Left ventricle myocardium inferior (tissue), 1 donor: ENCODE results near the gene FAM184A. TPM values are rescaled to one million over a fixed set of nuclear protein-coding genes. Genes with fewer than 3 reads are reported as not detected.

ENCODE experiments used
- DNase-seq: peaks from one replicate; pipeline ENCODE4 v3.0.0-alpha.2; 2020
- H3K27ac ChIP-seq: fragments of 200-600 bp; replicated peaks from 2 replicates; pipeline ENCODE4 v1.8.0; 2021
- H3K27me3 ChIP-seq: fragments of 200-600 bp; 2 replicates; pipeline ENCODE4 v1.8.0; 2021; ENCODE audit warnings: low read depth
- H3K36me3 ChIP-seq: fragments of 200-600 bp; 2 replicates; pipeline ENCODE4 v1.8.0; 2021
- H3K4me1 ChIP-seq: fragments of 200-600 bp; 2 replicates; pipeline ENCODE4 v1.8.0; 2021
- H3K4me3 ChIP-seq: fragments of 200-600 bp; 2 replicates; pipeline ENCODE4 v1.8.0; 2021; ENCODE audit warnings: mild to moderate bottlenecking, moderate library complexity
- H3K9me3 ChIP-seq: fragments of 200-600 bp; replicated peaks from 2 replicates; pipeline ENCODE4 v1.8.0; 2021
- CTCF ChIP-seq: fragments of 200-600 bp; IDR thresholded peaks from 2 replicates; pipeline ENCODE4 v1.8.0; 2021; ENCODE audit warnings: antibody characterized with exemption, mild to moderate bottlenecking, borderline replicate concordance
- intact Hi-C: fragments of 100-400 bp; cut with micrococcal nuclease; formaldehyde crosslinking; loops from one replicate; pipeline ENCODE4 v1.11.0; 2022
- total RNA-seq: library from RNA; stranded (reverse); fragmentation: NEBNext Ultra II Directional; extraction: Animal tissue kit (Norgen Biotek cat#: 25700); gene quantifications from one replicate; pipeline ENCODE4 v1.2.1, GENCODE V29; 2021
- donor health status: DM: no; HTN: yes; CAD: no; lungs with severe emphysema.

Gene FAM184A
- total RNA-seq, 1 donor from 2014 or later: 0.93 TPM

- H3K9me3 ChIP-seq: no peaks in the 10 kb centered on the region
- intact Hi-C loops: no loop called here
Observed at GRCh38 chr6:119071576-119071975, 6.9 kb downstream of the FAM184A start.

DNA sequence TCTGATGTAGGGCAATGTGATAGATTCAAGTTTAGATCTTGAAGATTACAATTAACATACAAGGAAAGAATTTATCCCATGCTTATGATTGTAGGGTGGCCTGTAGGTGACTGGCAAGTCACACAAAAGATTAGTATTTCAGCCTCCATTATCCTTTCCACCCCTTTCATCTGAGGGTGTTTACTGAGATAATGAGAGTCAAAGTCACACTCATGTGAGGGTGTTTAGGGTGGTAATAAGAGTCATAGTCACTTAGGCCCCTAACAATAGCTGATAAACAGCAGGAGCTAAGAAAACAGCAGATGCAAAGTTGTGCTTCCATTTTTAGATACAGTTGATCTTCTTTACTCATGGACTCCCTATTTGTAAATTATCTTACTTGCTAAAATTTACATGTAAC, 11.4 kb downstream of the FAM184A start:
- H3K9me3 ChIP-seq: no peaks in the 10 kb centered on the region
- no peak overlapping the region for H3K27ac ChIP-seq
- intact Hi-C loops: no loop called here
- H3K4me3 ChIP-seq: no peak overlapping the region
- H3K27me3 ChIP-seq: no peaks in the 10 kb centered on the region
- no peak for TF ChIP-seq CTCF
- DNase-seq: no peak
- no peaks in the 10 kb centered on the region for H3K36me3 ChIP-seq
- H3K4me1 ChIP-seq: no peaks in the 10 kb centered on the region

More at GRCh38 chr6:119071576-119071975, 6.9 kb downstream of the FAM184A start:
- Histone ChIP-seq H3K27ac (no peak overlapping the region), H3K36me3 (no peaks in the 10 kb centered on the region), H3K27me3 (no peaks in the 10 kb centered on the region), H3K4me1 (no peaks in the 10 kb centered on the region), H3K4me3 (no peak overlapping the region)
- TF ChIP-seq CTCF: no peak
- no peak for DNase-seq

DNA sequence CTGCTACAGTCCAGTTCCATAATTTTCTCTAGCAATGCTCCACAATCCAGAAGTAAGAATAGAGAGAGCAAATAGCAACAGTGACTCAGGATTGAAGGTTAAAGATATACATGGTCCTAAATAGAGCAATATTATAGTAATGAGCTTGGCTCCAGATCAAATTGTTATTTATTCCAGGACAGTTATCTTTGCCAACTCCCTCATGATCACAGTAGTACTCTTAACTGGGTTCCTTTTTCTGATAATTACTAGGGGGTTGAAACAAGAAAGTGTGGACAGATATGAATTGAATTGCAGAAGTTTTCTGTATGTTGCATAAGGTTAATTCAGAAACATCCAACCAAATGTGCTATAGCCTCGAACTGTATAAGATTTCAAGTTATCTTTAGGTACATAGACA, 11.9 kb downstream of the FAM184A start:
- intact Hi-C loops: no loop called here
- H3K27ac ChIP-seq: no peak overlapping the region
- no peak for DNase-seq
- no peak for TF ChIP-seq CTCF
- H3K4me1 ChIP-seq: no peaks in the 10 kb centered on the region
- H3K36me3 ChIP-seq: no peaks in the 10 kb centered on the region
- no peak overlapping the region for H3K4me3 ChIP-seq
- H3K9me3 ChIP-seq: no peaks in the 10 kb centered on the region
- H3K27me3 ChIP-seq: no peaks in the 10 kb centered on the region

DNA sequence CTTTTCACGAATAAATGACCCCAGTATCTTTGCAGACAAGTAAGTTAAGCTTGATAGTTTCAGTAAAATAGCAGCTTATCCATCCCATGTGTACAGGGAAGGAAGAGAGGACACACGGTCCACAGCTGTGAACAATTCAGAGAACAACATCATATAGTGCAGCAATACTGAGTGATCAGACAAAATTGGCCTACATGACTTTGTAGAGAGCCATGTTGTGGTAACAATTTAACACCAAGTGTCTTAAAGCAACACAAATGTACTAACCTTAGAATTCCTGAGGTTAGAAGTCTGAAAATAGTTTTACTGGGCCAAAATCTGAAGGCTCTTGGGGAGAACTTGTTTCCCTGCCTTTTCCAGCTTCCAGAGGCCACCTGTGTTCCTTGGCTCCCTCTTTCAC, 12.5 kb downstream of the FAM184A start:
- H3K36me3 ChIP-seq: no peaks in the 10 kb centered on the region
- intact Hi-C loops: no loop called here
- no peak for DNase-seq
- no peaks in the 10 kb centered on the region for H3K4me1 ChIP-seq
- no peaks in the 10 kb centered on the region for H3K9me3 ChIP-seq
- no peak for TF ChIP-seq CTCF
- no peak overlapping the region for H3K27ac ChIP-seq
- H3K4me3 ChIP-seq: no peak overlapping the region
- H3K27me3 ChIP-seq: no peaks in the 10 kb centered on the region

- intact Hi-C loops: no loop called here
- Histone ChIP-seq H3K4me3 (no peak overlapping the region), H3K27ac (no peak overlapping the region), H3K27me3 (no peaks in the 10 kb centered on the region), H3K4me1 (no peaks in the 10 kb centered on the region), H3K36me3 (no peaks in the 10 kb centered on the region), H3K9me3 (no peaks in the 10 kb centered on the region)
- DNase-seq: no peak
- TF ChIP-seq CTCF: no peak
Observed at GRCh38 chr6:119065382-119065781, 13.1 kb downstream of the FAM184A start.

GRCh38 chr6:119063491-119063890, 15.0 kb downstream of the FAM184A start:
- intact Hi-C loops: no loop called here
- no peak for DNase-seq
- no peak overlapping the region for H3K4me3 ChIP-seq
- no peaks in the 10 kb centered on the region for H3K9me3 ChIP-seq
- no peaks in the 10 kb centered on the region for H3K4me1 ChIP-seq
- no peak for TF ChIP-seq CTCF
- H3K36me3 ChIP-seq: no peaks in the 10 kb centered on the region
- no peaks in the 10 kb centered on the region for H3K27me3 ChIP-seq
- no peak overlapping the region for H3K27ac ChIP-seq
